OCI-LY3 (cell line): Measurements from ENCODE around the gene PIMREG.

Experiments
- EZH2phosphoT487 ChIP-seq: fragments of 200-600 bp; shearing (Covaris generic); IDR thresholded peaks from 2 replicates; pipeline ENCODE4 v1.6.1; 2018; ENCODE audit warnings: antibody characterized with exemption, mixed run types, low read depth
- TF ChIP-seq, protein P1 (sequence below): fragments of 200-600, 300-600 bp; sonication (generic); IDR thresholded peaks from 2 replicates; pipeline ENCODE4 v1.5.1; 2014; ENCODE audit warnings: antibody characterized with exemption, low read length, low read depth

DNA sequence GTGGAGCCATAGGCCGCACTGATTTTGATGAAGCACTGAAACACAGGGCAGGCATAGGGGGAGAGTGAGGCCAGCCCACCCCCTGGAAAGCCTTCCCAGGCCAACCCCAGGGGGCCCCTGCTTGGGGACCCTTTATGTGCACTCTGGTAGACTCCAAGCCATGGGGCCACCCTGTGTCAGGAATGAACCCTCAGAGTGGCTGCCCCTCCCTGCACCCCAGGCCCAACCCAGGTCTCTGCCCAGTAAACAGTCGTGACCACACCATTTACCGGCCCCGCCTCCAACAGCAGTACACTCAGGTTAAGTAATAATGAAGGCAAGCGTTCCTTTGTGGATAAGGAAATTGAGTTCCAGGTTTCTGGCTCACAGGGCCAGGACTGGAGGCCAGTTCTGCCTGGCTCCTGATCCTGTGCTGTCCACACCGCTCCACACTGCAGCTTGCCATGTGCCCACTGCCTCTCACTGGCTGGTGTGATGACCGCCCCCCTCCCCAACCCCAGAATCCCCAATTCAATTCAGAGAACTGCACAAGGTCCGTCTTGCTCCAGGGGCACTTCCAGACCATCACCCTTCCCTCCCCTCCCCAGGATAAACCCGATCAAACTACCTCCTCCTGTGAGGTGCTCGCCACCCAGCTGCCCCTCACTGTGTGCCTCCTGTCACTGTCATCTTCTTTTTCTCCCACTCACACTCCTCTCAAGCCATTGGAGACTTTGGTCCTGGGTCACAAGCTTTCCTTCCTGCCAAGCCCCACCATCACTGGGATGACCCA is 13.6 kb downstream of the PIMREG start:
- TF ChIP-seq, protein P1, sequence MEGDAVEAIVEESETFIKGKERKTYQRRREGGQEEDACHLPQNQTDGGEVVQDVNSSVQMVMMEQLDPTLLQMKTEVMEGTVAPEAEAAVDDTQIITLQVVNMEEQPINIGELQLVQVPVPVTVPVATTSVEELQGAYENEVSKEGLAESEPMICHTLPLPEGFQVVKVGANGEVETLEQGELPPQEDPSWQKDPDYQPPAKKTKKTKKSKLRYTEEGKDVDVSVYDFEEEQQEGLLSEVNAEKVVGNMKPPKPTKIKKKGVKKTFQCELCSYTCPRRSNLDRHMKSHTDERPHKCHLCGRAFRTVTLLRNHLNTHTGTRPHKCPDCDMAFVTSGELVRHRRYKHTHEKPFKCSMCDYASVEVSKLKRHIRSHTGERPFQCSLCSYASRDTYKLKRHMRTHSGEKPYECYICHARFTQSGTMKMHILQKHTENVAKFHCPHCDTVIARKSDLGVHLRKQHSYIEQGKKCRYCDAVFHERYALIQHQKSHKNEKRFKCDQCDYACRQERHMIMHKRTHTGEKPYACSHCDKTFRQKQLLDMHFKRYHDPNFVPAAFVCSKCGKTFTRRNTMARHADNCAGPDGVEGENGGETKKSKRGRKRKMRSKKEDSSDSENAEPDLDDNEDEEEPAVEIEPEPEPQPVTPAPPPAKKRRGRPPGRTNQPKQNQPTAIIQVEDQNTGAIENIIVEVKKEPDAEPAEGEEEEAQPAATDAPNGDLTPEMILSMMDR = no peak
- TF ChIP-seq EZH2phosphoT487 = no peak
